CD4-positive, alpha-beta T cell treated with Interleukin-1 beta for 1 hour (primary cell): ENCODE data around the gene DUSP22.

ENCODE experiments used
- DNase-seq, 2 donors: peaks; one replicate each; pipeline ENCODE4 v3.0.0-alpha.2; 2020 to 2022

The DUSP22 gene

DNA sequence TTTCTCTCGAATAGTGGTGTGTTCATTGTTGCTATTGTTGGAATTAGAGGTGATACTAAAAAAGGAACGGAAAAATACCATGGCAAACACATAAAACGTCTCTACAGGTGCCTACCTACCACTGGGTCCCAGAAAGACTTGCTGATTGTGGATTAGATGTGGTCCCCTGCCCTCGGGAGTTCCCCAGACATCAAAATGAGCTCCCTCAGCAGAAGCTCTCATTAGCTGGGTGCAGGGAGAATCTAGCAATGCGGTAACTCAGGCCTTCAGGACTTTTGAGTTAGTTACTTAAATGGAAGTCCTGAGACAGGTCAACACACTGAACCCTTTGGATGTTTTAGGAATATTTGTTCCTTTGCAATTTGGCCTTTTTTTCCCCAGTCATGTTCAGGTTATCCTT is 105.3 kb downstream of the DUSP22 start:
- no peak for DNase-seq

DNA sequence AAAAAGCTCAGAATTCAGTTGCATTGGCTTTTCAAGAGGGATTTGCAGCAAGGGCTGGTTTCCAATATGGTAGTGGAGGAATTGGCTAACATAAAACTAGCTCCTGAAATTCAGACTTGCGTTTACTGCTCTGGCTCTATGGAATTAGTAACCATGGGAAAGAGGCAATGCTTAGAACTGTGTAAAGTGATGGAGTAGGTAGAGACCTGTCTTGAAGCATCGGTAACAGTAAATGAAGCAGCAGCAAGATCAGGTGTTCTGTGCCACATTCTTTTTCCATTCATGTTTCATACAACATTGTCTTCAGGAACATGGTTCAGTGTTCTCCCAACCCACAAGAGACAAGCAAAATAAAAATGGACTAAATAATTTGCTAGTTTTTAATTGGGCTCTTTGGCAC is 105.8 kb downstream of the DUSP22 start:
- no peak for DNase-seq

DNA sequence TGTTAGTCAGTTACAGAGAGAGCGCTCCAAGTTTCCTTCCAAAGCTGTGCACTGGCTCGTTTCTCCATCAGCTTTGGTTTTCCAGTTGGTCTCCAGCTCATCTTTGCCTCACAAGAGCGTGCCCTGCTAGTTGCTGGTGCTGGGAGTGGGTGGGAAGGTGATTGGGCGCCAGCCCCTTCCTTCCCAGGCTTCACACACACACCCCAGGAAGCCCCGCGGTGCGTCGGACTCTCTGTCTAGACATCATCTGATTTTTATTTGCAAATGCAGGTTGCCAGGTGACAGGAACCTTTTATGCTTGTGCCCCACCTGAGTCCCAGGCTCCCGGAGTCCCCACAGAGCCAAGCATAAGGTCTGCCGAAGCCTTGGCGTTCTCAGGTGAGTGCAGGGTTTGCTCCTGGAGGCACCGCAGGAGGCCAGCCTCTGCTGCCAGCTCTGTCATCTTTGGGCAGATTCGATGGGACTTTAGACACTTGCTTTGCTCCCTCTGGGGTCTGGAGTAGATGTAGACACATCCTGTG is 106.3 kb downstream of the DUSP22 start:
- no peak for DNase-seq

DNA sequence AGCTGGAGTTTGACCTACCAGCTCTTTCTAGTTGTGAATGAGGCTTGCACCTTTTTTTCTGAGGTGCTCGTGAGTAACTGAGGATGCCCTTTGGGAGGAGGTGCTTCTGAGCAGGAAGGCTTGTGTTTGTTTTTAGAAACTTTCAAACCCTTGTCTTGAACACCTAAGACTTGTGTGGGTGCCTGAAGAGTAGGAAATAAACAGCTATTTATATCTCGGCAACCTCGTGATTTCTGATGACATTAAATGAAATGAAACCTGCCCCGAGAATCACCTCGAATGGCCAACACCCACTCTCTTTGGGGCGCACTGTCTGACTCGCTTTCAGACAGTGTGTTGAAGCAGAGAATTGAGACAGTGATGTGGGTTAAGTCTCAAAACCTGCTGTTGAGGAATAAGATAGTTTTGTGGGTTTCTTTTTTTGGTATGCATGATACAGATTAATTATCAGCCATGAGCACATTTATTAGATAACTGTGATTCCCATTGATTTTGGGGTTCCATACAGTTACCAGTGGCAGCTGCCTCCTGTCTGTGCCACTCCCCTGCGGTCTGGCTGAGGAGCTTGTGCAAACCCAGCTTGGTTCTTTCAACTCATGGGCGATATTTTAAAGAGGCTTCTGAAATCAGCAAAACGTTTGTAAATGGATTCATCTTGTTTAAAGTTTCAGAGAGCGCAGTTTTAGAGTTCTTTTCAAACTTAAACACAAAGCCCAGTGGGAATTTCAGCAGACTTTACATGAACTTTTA is 107.7 kb downstream of the DUSP22 start:
- DNase-seq = peak; percentile 32 to 58

DNA sequence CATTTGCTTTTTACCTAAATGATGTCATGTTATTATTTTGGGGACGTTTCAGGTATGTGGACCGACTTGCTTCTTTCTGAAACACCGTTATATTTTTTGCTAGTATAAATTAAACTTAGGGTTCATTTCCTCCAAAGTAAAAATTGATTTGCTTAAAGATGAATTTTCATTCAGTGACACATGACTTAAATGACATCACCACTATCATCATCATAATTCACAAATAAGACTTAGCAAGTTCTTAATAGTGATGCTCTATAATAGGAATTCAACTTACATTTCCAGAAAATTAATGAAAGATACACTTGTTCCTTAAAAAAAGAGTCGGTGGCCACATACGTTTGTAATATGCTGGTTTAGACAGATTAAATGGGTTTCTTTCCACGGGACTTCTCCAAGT is 108.5 kb downstream of the DUSP22 start:
- DNase-seq = no peak
